Measurements from ENCODE around the gene CLCN7.
A peak's percentile ranks its signal among the peaks of the same experiment; 100 is the strongest.

The CLCN7 gene

GRCh38 chr16:1495211-1495888, 20.5 kb upstream of the CLCN7 start:
- TF ChIP-seq CTCF (conservative IDR thresholded peaks at IDR 0.05; ENCODE audit: low read length), result no peak
- no peak for DNase-seq (ENCODE audit: low read depth)
- H3K4me3 ChIP-seq (ENCODE audit: low read length), result no peak overlapping the region

- TF ChIP-seq CTCF (conservative IDR thresholded peaks at IDR 0.05; ENCODE audit: low read length), result no peak
- H3K4me3 ChIP-seq (ENCODE audit: low read length), result peak overlapping the region; percentile 74
Observed at GRCh38 chr16:1494711-1495110, 19.9 kb upstream of the CLCN7 start.

GRCh38 chr16:1494129-1494640, 19.4 kb upstream of the CLCN7 start:
- TF ChIP-seq CTCF (conservative IDR thresholded peaks at IDR 0.05; ENCODE audit: low read length), result peak; percentile 79
- DNase-seq (ENCODE audit: low read depth), result peak; percentile 80
- H3K4me3 ChIP-seq (ENCODE audit: low read length), result peak overlapping the region; percentile 74

More at GRCh38 chr16:1494711-1495110, 19.9 kb upstream of the CLCN7 start:
- peak; percentile 22 for DNase-seq (ENCODE audit: low read depth)

- TF ChIP-seq CTCF (conservative IDR thresholded peaks at IDR 0.05; ENCODE audit: low read length), result no peak
- peak overlapping the region; percentile 74 for H3K4me3 ChIP-seq (ENCODE audit: low read length)
- DNase-seq (ENCODE audit: low read depth), result no peak
Observed at GRCh38 chr16:1493746-1494094, 18.9 kb upstream of the CLCN7 start.

GRCh38 chr16:1492923-1493745, 18.3 kb upstream of the CLCN7 start, which contains the start of gene TELO2:
Gene TELO2 (plus strand): TSS chr16:1493360. CDS start chr16:1494282, 922 bp downstream.
- TF ChIP-seq CTCF (conservative IDR thresholded peaks at IDR 0.05; ENCODE audit: low read length), result no peak
- peak; percentile 66 for DNase-seq (ENCODE audit: low read depth)
- peak within 1 kb of the TSS; percentile 74 for H3K4me3 ChIP-seq (ENCODE audit: low read length)

GRCh38 chr16:1492082-1492922, 17.5 kb upstream of the CLCN7 start:
- TF ChIP-seq CTCF (conservative IDR thresholded peaks at IDR 0.05; ENCODE audit: low read length), result no peak
- H3K4me3 ChIP-seq (ENCODE audit: low read length), result peak overlapping the region; percentile 51

More at GRCh38 chr16:1492082-1492922, 17.5 kb upstream of the CLCN7 start:
- no peak for DNase-seq (ENCODE audit: low read depth)

Measured in AG10803 (cell line).